ENCODE results near the gene NAA11. TPM values are rescaled to one million over a fixed set of nuclear protein-coding genes. Genes with fewer than 3 reads are reported as not detected.

The NAA11 gene
- polyA plus RNA-seq, 1 donor = 0.52 TPM

Other genes with a start within 250 kb of the NAA11 start
- not detected for gene GK2, start 82.2 kb upstream of the NAA11 start, polyA plus RNA-seq (ENCODE audit: insufficient read length)

Data from forelimb muscle (tissue), 1 donor.